Ascending aorta (tissue), 2 donors: ENCODE data around the gene KDM6B. TPM values are rescaled to one million over a fixed set of nuclear protein-coding genes. Genes with fewer than 3 reads are reported as not detected.

ENCODE experiments used
- DNase-seq, 2 donors: peaks; one replicate each; pipeline ENCODE4 v3.0.0-alpha.2; 2019; ENCODE audit warnings: low spot score in 2 of 2
- H3K27ac ChIP-seq, 2 donors: fragments of 200-600 bp; sonication (generic); one replicate each; pipeline ENCODE4 v1.5.1; 2016 to 2017; ENCODE audit warnings: mild to moderate bottlenecking in 1 of 2
- H3K27me3 ChIP-seq: fragments of 200-600 bp; sonication (generic); one replicate; pipeline ENCODE4 v1.5.1; 2017
- H3K36me3 ChIP-seq, 2 donors: fragments of 200-600 bp; sonication (generic); one replicate each; pipeline ENCODE4 v1.5.1; 2016
- H3K4me1 ChIP-seq, 2 donors: fragments of 200-600 bp; sonication (generic); one replicate each; pipeline ENCODE4 v1.5.1; 2016 to 2017; ENCODE audit warnings: mild to moderate bottlenecking in 1 of 2
- H3K4me3 ChIP-seq, 2 donors: fragments of 200-600 bp; sonication (generic); one replicate each; pipeline ENCODE4 v1.5.1; 2016 to 2017; ENCODE audit warnings: mild to moderate bottlenecking in 1 of 2
- H3K9me3 ChIP-seq, 2 donors: fragments of 200-600 bp; sonication (generic); one replicate each; pipeline ENCODE4 v1.5.1; 2016
- CTCF ChIP-seq, 3 experiments: fragments of 200-600 bp in 2 of 3; fragments of 450-650 bp in 1 of 3; sonication (generic) in 2 of 3; IDR thresholded peaks; one replicate each; pipeline ENCODE4 v1.5.1; 2016 to 2019; ENCODE audit warnings: antibody characterized with exemption in 3 of 3, mild to moderate bottlenecking in 1 of 3, moderate library complexity in 1 of 3
- intact Hi-C: fragments of 100-400 bp; cut with DNase I; formaldehyde crosslinking; loops from one replicate; pipeline ENCODE4 v1.15.1; 2023
- total RNA-seq: library from RNA; depleted of rRNA; stranded (reverse); fragments of >200 nt; gene quantifications from one replicate; pipeline ENCODE4 v1.1.0, GENCODE V29; 2016

Gene KDM6B
- total RNA-seq, 1 donor from 2014 or later = 20.0 TPM

DNA sequence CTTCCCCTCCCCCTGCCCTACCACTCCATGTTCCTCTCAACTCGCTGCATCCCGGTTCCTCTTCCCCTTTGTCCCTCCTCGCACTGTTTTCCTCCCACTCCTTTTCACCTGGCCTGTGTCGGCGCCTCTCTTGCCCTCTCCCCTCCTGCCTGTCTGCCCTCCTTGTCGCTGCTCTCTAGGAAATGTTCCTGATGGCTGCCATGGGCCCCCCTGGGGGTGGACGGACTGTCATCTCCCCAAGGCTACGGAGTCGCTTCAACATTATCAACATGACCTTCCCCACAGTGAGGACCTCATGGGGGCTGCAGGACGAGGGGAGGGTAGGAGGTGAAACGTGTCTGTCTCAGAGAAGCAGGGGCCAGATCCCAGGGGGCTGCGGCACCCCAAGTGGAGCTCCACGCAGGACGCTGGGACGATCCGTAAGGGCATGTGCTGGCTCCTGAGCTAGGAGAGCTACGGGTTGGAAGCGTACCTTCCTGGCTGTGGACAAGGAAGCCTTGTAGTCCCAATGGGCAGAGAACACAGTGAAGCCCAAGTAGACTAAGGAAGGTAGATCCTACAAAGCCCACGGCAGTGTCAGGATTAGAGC, 39.8 kb upstream of the KDM6B start:
- no peak for TF ChIP-seq CTCF (IDR thresholded peaks at IDR 0.05)
- Histone ChIP-seq H3K36me3 (no peaks in the 10 kb centered on the region), H3K4me3 (no peak overlapping the region), H3K27me3 (no peaks in the 10 kb centered on the region), H3K9me3 (no peaks in the 10 kb centered on the region), H3K27ac (no peak overlapping the region), H3K4me1 (no peaks in the 10 kb centered on the region)
- no peak for DNase-seq
- intact Hi-C loops = no loop called here

DNA sequence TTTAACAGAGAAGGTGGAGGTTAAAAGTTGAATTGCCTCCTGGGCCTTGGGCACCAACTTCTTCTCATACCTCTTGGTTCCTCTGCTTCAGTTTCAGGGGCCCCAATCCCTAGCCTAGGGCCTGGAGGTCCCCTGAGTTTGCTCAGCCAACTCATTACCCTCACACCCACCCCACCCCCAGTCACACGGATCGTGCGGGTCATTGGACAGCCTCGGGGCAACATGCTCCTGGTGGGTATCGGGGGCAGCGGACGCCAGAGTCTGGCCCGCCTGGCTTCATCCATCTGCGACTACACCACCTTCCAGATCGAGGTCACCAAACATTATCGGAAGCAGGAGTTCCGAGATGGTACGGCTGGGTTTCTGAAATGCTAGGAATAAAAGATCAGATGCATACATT, 36.0 kb upstream of the KDM6B start:
- Histone ChIP-seq H3K9me3 (no peaks in the 10 kb centered on the region), H3K36me3 (no peaks in the 10 kb centered on the region), H3K27me3 (no peaks in the 10 kb centered on the region), H3K4me3 (no peak overlapping the region), H3K27ac (no peak overlapping the region), H3K4me1 (no peaks in the 10 kb centered on the region)
- intact Hi-C loops = no loop called here
- DNase-seq = no peak
- TF ChIP-seq CTCF (IDR thresholded peaks at IDR 0.05) = no peak

DNA sequence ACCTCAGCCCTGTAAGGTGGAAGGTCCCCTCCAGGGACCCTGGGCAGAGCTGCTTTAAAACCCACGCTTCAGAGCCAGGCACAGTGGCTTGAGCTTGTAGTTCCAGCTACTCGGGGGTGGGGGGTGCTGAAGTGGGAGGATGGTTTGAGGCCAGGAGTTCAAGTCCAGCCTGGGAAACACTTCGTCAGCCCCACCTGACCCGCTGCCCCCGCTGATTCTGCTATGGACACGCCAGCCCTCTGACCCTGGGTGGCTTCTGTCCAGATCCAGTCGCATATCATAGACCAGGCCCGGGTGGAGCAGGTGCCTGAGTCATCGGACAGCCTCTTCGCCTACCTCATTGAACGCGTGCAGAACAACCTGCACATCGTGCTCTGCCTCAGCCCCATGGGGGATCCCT, 35.2 kb upstream of the KDM6B start:
- no peak overlapping the region for H3K4me3 ChIP-seq
- no peak overlapping the region for H3K27ac ChIP-seq
- H3K36me3 ChIP-seq = no peaks in the 10 kb centered on the region
- H3K27me3 ChIP-seq = no peaks in the 10 kb centered on the region
- H3K9me3 ChIP-seq = no peaks in the 10 kb centered on the region
- TF ChIP-seq CTCF (IDR thresholded peaks at IDR 0.05) = no peak
- no peak for DNase-seq
- intact Hi-C loops = no loop called here
- H3K4me1 ChIP-seq = no peaks in the 10 kb centered on the region

GRCh38 chr17:7803981-7804380, 30.0 kb upstream of the KDM6B start:
- Histone ChIP-seq H3K4me1 (no peaks in the 10 kb centered on the region), H3K4me3 (no peak overlapping the region), H3K27ac (no peak overlapping the region), H3K27me3 (no peaks in the 10 kb centered on the region), H3K9me3 (no peaks in the 10 kb centered on the region), H3K36me3 (no peaks in the 10 kb centered on the region)
- TF ChIP-seq CTCF (IDR thresholded peaks at IDR 0.05) = no peak
- no peak for DNase-seq
- intact Hi-C loops = no loop called here

DNA sequence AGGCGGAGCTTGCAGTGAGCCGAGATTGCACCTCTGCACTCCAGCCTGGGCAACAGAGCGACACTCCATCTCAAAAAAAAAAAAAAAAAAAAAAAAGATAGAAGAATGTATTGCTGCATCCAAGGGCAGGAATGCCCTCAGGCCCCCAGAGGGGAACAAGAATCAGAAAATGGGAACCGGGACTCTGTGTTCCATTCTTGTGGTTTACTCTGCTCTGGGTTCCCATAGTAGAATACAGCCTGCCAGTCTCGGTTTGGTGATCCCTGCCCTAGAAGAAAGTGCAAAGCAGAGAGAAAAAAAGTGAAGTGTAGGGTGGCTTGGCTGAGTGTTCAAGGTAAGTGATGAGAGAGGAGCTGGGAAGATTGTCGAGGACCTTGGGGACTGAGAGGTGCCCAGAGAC, 27.4 kb upstream of the KDM6B start:
- TF ChIP-seq CTCF (IDR thresholded peaks at IDR 0.05) = no peak
- H3K36me3 ChIP-seq = no peaks in the 10 kb centered on the region
- no peaks in the 10 kb centered on the region for H3K9me3 ChIP-seq
- DNase-seq = no peak
- no peaks in the 10 kb centered on the region for H3K27me3 ChIP-seq
- no peaks in the 10 kb centered on the region for H3K4me1 ChIP-seq
- intact Hi-C loops = no loop called here
- H3K4me3 ChIP-seq = no peak overlapping the region
- no peak overlapping the region for H3K27ac ChIP-seq

DNA sequence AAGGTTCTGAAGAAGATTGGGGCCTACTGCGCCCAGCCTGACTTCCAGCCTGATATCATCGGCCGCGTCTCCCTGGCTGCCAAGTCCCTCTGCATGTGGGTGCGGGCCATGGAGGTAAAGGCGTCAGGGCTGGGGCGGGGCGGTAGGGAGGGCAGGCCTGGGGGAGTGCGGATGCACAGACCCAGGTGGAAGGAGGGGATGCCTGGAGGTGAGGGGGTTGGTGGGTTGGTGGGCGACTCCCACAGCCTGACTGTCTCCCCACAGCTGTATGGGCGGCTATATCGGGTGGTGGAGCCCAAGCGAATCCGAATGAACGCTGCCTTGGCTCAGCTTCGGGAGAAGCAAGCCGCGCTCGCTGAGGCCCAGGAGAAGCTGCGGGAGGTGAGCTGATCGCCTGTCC, 26.8 kb upstream of the KDM6B start:
- no peak for DNase-seq
- no peaks in the 10 kb centered on the region for H3K27me3 ChIP-seq
- no peaks in the 10 kb centered on the region for H3K4me1 ChIP-seq
- no peaks in the 10 kb centered on the region for H3K36me3 ChIP-seq
- TF ChIP-seq CTCF (IDR thresholded peaks at IDR 0.05) = no peak
- no peak overlapping the region for H3K4me3 ChIP-seq
- no peaks in the 10 kb centered on the region for H3K9me3 ChIP-seq
- H3K27ac ChIP-seq = no peak overlapping the region
- intact Hi-C loops = no loop called here
